ENCODE data around the gene CP. TPM values are rescaled to one million over a fixed set of nuclear protein-coding genes. Genes with fewer than 3 reads are reported as not detected.
A peak's percentile ranks its signal among the peaks of the same experiment; 100 is the strongest.
"Not testable (repeated sequence)": the region's sequence is repeated elsewhere in the genome, so short reads cannot be mapped to it uniquely, and the experiment has no call there.

The CP gene
- total RNA-seq, 2 experiments from 2014 or later: not detected

- no peaks in the 10 kb centered on the region for H3K4me1 Mint-ChIP-seq (ENCODE audit: low read depth)
- H3K27me3 Mint-ChIP-seq: peaks cover 5% of the 10 kb centered on the region
- ChIA-PET CTCF (no interaction called here), POLR2A (no interaction called here)
- no peaks in the 10 kb centered on the region for H3K36me3 Mint-ChIP-seq
- intact Hi-C loops (cut with micrococcal nuclease): no loop called here
- DNase-seq: no peak
- no peak overlapping the region for H3K4me3 Mint-ChIP-seq
- no peaks in the 10 kb centered on the region for H3K9me3 Mint-ChIP-seq
- no peak overlapping the region for H3K27ac Mint-ChIP-seq
These were observed 24.0 kb downstream of the CP start for GRCh38 chr3:149197669-149198068.

GRCh38 chr3:149196805-149197592, 24.6 kb downstream of the CP start:
- intact Hi-C loops (cut with micrococcal nuclease): not testable (repeated sequence)

DNA sequence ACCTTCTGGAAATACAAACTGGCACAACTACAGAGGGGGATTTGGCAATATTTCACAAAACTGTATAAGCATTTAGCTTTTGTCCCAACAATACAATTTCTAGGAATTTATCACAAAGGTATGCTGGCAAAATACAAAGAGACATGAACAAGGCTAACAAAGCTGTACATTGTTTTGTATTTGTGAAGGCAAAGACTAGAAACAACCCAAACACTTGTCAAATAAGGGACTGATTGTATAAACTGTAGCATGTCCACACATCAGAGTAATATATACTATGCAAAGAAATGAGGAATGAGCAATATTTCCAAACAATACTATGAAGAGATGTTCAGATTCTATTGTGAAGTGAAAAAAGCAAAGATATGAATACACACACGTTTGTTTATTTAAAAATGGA, 26.4 kb downstream of the CP start:
- Mint-ChIP-seq H3K4me1 (ENCODE audit: low read depth) (no peaks in the 10 kb centered on the region), H3K36me3 (no peaks in the 10 kb centered on the region), H3K27ac (no peak overlapping the region), H3K9me3 (no peaks in the 10 kb centered on the region), H3K4me3 (no peak overlapping the region), H3K27me3 (peaks cover 5% of the 10 kb centered on the region)
- no peak for DNase-seq
- CTCF ChIA-PET: interaction anchor here (0.6 kb wide), 1 partner anchor 17 kb away, joined by 3 read pairs; no protein-coding TSS in a partner anchor
- intact Hi-C loops (cut with micrococcal nuclease): no loop called here
- POLR2A ChIA-PET: no interaction called here

More at GRCh38 chr3:149196805-149197592, 24.6 kb downstream of the CP start:
- H3K4me1 Mint-ChIP-seq (ENCODE audit: low read depth); H3K27ac Mint-ChIP-seq; H3K9me3 Mint-ChIP-seq; H3K27me3 Mint-ChIP-seq; DNase-seq; CTCF ChIA-PET; H3K36me3 Mint-ChIP-seq; POLR2A ChIA-PET; H3K4me3 Mint-ChIP-seq: not testable (repeated sequence)

GRCh38 chr3:149188494-149188893, 33.1 kb downstream of the CP start:
- H3K36me3 Mint-ChIP-seq: no peaks in the 10 kb centered on the region
- ChIA-PET POLR2A (no interaction called here), CTCF (interaction anchor here (0.6 kb wide), 1 partner anchor 327 kb away, joined by 4 read pairs; no protein-coding TSS in a partner anchor)
- no peak overlapping the region for H3K27ac Mint-ChIP-seq
- no peaks in the 10 kb centered on the region for H3K4me1 Mint-ChIP-seq (ENCODE audit: low read depth)
- no peak for DNase-seq
- no peaks in the 10 kb centered on the region for H3K9me3 Mint-ChIP-seq
- H3K4me3 Mint-ChIP-seq: no peak overlapping the region
- intact Hi-C loops (cut with micrococcal nuclease): no loop called here
- H3K27me3 Mint-ChIP-seq: no peaks in the 10 kb centered on the region

- Mint-ChIP-seq H3K27ac (no peak overlapping the region), H3K9me3 (no peaks in the 10 kb centered on the region), H3K36me3 (no peaks in the 10 kb centered on the region), H3K4me1 (ENCODE audit: low read depth) (no peaks in the 10 kb centered on the region), H3K27me3 (no peaks in the 10 kb centered on the region), H3K4me3 (no peak overlapping the region)
- intact Hi-C loops (cut with micrococcal nuclease): no loop called here
- DNase-seq: no peak
- POLR2A ChIA-PET: no interaction called here
- CTCF ChIA-PET: no interaction called here
These were observed 34.9 kb downstream of the CP start for GRCh38 chr3:149186721-149187120.

- ChIA-PET POLR2A (no interaction called here), CTCF (no interaction called here)
These were observed 35.4 kb downstream of the CP start for GRCh38 chr3:149186219-149186618.

GRCh38 chr3:149181182-149181581, 40.4 kb downstream of the CP start:
- ChIA-PET POLR2A (no interaction called here), CTCF (no interaction called here)
- Mint-ChIP-seq H3K4me1 (ENCODE audit: low read depth) (no peaks in the 10 kb centered on the region), H3K9me3 (no peaks in the 10 kb centered on the region), H3K4me3 (no peak overlapping the region), H3K27me3 (no peaks in the 10 kb centered on the region), H3K27ac (no peak overlapping the region), H3K36me3 (peaks cover 2% of the 10 kb centered on the region)
- no peak for DNase-seq
- intact Hi-C loops (cut with micrococcal nuclease): no loop called here

More at GRCh38 chr3:149186219-149186618, 35.4 kb downstream of the CP start:
- Mint-ChIP-seq H3K27ac (no peak overlapping the region), H3K4me1 (ENCODE audit: low read depth) (no peaks in the 10 kb centered on the region), H3K36me3 (no peaks in the 10 kb centered on the region), H3K4me3 (no peak overlapping the region), H3K9me3 (no peaks in the 10 kb centered on the region), H3K27me3 (no peaks in the 10 kb centered on the region)
- intact Hi-C loops (cut with micrococcal nuclease): no loop called here
- no peak for DNase-seq

- no peak overlapping the region for H3K4me3 Mint-ChIP-seq
- no peak for DNase-seq
- peaks cover 4% of the 10 kb centered on the region for H3K36me3 Mint-ChIP-seq
- no peaks in the 10 kb centered on the region for H3K27me3 Mint-ChIP-seq
- POLR2A ChIA-PET: no interaction called here
- no peak overlapping the region for H3K27ac Mint-ChIP-seq
- CTCF ChIA-PET: no interaction called here
- H3K9me3 Mint-ChIP-seq: no peaks in the 10 kb centered on the region
- intact Hi-C loops (cut with micrococcal nuclease): no loop called here
- peaks cover under 1% of the 10 kb centered on the region for H3K4me1 Mint-ChIP-seq (ENCODE audit: low read depth)
These were observed 41.5 kb downstream of the CP start for GRCh38 chr3:149180057-149180573.

GRCh38 chr3:149179220-149179619, 42.4 kb downstream of the CP start:
- ChIA-PET POLR2A (no interaction called here), CTCF (no interaction called here)
- Mint-ChIP-seq H3K27ac (no peak overlapping the region), H3K4me3 (no peak overlapping the region), H3K36me3 (peaks cover 9% of the 10 kb centered on the region), H3K9me3 (no peaks in the 10 kb centered on the region), H3K27me3 (no peaks in the 10 kb centered on the region), H3K4me1 (ENCODE audit: low read depth) (peaks cover 5% of the 10 kb centered on the region)
- DNase-seq: no peak
- intact Hi-C loops (cut with micrococcal nuclease): no loop called here

DNA sequence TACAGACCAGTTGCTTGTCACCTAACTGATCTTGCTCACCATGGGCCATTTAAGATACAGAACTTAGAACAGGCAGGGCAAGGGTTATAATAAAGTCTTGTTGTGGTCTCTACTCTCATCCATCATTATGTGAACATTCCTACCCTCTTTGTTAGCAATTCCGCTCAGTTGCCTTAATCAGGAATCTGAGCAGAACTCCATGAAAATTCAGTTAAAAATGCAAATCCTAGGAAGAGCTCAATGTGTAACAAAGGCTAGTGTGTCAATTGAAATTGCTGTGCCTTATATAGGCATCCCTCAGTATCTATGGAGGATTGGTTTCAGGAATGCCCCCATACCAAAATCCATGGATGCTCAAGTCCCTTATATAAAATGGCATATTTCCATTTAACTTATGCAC, 44.5 kb downstream of the CP start:
- Mint-ChIP-seq H3K27me3 (no peaks in the 10 kb centered on the region), H3K4me3 (no peak overlapping the region), H3K36me3 (peaks cover 24% of the 10 kb centered on the region), H3K27ac (no peak overlapping the region), H3K9me3 (no peaks in the 10 kb centered on the region), H3K4me1 (ENCODE audit: low read depth) (peaks cover 5% of the 10 kb centered on the region)
- intact Hi-C loops (cut with micrococcal nuclease): no loop called here
- ChIA-PET CTCF (interaction anchor here (1.0 kb wide), 1 partner anchor 222 kb away, joined by 4 read pairs; no protein-coding TSS in a partner anchor), POLR2A (no interaction called here)
- DNase-seq: no peak

DNA sequence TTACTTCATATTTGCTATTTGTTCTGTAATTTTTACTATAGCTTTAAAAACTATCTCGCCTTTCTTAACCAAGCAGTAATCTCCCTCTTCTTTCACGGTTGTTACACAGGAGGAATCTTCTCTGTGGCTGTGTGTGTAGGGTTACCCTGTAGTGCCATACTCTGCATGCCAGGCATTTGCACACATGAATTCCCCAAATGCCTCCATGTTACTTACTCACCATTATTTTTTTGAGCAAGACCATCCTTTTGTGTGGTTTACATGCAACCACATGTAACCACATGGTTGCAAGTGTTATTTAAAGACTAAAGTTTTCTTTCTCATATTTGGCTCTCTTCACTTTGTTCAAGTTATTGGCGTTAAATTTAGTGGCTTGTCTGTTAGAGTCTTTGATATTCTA, 46.7 kb downstream of the CP start:
- Mint-ChIP-seq H3K27me3 (no peaks in the 10 kb centered on the region), H3K4me3 (no peak overlapping the region), H3K27ac (no peak overlapping the region), H3K4me1 (ENCODE audit: low read depth) (peaks cover 5% of the 10 kb centered on the region), H3K36me3 (peaks cover 35% of the 10 kb centered on the region), H3K9me3 (no peaks in the 10 kb centered on the region)
- POLR2A ChIA-PET: no interaction called here
- DNase-seq: peak; percentile 15
- intact Hi-C loops (cut with micrococcal nuclease): no loop called here
- CTCF ChIA-PET: no interaction called here

DNA sequence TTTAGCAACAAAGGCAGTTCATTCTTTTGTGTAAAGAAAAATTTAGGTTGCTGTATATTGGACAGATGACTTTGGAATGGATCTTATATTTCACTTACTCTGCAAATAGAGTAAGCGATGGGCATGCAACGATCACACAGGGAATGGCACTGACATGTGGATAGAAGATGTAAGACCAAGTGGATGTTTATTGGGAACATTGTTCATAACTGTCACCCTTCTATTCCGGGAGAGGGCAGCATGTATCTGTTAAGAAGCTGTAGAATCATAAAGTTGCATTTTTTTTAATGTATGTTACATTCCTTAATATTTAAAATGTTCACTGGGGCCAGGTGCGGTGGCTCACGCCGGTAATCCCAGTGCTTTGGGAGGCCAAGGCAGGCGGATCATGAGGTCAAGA, 51.0 kb downstream of the CP start:
- CTCF ChIA-PET: no interaction called here
- no peak overlapping the region for H3K4me3 Mint-ChIP-seq
- H3K27ac Mint-ChIP-seq: no peak overlapping the region
- DNase-seq: no peak
- intact Hi-C loops (cut with micrococcal nuclease): no loop called here
- POLR2A ChIA-PET: no interaction called here
- H3K9me3 Mint-ChIP-seq: no peaks in the 10 kb centered on the region
- peaks cover 5% of the 10 kb centered on the region for H3K4me1 Mint-ChIP-seq (ENCODE audit: low read depth)
- H3K27me3 Mint-ChIP-seq: no peaks in the 10 kb centered on the region
- peaks cover 51% of the 10 kb centered on the region for H3K36me3 Mint-ChIP-seq

GRCh38 chr3:149167898-149168297, 53.7 kb downstream of the CP start:
- CTCF ChIA-PET: no interaction called here
- H3K4me1 Mint-ChIP-seq (ENCODE audit: low read depth): no peaks in the 10 kb centered on the region
- peaks cover 51% of the 10 kb centered on the region for H3K36me3 Mint-ChIP-seq

More at GRCh38 chr3:149167898-149168297, 53.7 kb downstream of the CP start:
- Mint-ChIP-seq H3K27ac (no peak overlapping the region), H3K27me3 (no peaks in the 10 kb centered on the region), H3K9me3 (no peaks in the 10 kb centered on the region), H3K4me3 (no peak overlapping the region)
- POLR2A ChIA-PET: no interaction called here
- no peak for DNase-seq
- intact Hi-C loops (cut with micrococcal nuclease): no loop called here

Data from activated CD4-positive, alpha-beta memory T cell treated with anti-CD3 and anti-CD28 coated beads for 36 hours (primary cell).